ENCODE results near the gene SYNDIG1. TPM values are rescaled to one million over a fixed set of nuclear protein-coding genes. Genes with fewer than 3 reads are reported as not detected.

Gene SYNDIG1
- total RNA-seq, 1 experiment from 2014 or later, result not detected

GRCh38 chr20:24617080-24617432 is 147.6 kb downstream of the SYNDIG1 start:
- Histone ChIP-seq H3K9me3 (no peaks in the 10 kb centered on the region), H3K4me3 (ENCODE audit: low read depth, low read length) (no peak overlapping the region), H3K4me1 (no peaks in the 10 kb centered on the region), H3K36me3 (ENCODE audit: control insufficient read depth, insufficient read depth, low read length) (no peaks in the 10 kb centered on the region), H3K27me3 (replicated peaks; ENCODE audit: control insufficient read depth, insufficient read depth, low read length) (peaks cover 2% of the 10 kb centered on the region)
- no peak overlapping the region for H3K4me3 Mint-ChIP-seq (ENCODE audit: unreplicated experiment)
- no peak for DNase-seq
- H3K27me3 Mint-ChIP-seq (ENCODE audit: insufficient read depth, unreplicated experiment), result peaks cover 26% of the 10 kb centered on the region
- CTCF ChIA-PET, result no interaction called here
- no peaks in the 10 kb centered on the region for H3K4me1 Mint-ChIP-seq (ENCODE audit: low read depth, unreplicated experiment)
- H3K27ac Mint-ChIP-seq (ENCODE audit: unreplicated experiment), result no peak overlapping the region
- intact Hi-C loops (cut with micrococcal nuclease; ENCODE audit: unreplicated experiment), result no loop called here
- no peaks in the 10 kb centered on the region for H3K36me3 Mint-ChIP-seq (ENCODE audit: insufficient read depth, unreplicated experiment)
- no peak for TF ChIP-seq CTCF (IDR thresholded peaks at IDR 0.05; ENCODE audit: insufficient read depth in 1 of 2, low read depth in 1 of 2, low read length in 1 of 2, severe bottlenecking in 1 of 2, unreplicated experiment in 1 of 2)
- POLR2A ChIA-PET, result interaction anchor here (0.6 kb wide), 1 partner anchor 40 kb away, joined by 4 read pairs; no protein-coding TSS in a partner anchor
- no peaks in the 10 kb centered on the region for H3K9me3 Mint-ChIP-seq (ENCODE audit: unreplicated experiment)
- no TSS peak for BruUV-seq (replicated peaks)

GRCh38 chr20:24617757-24618450 is 148.5 kb downstream of the SYNDIG1 start:
- peaks cover 24% of the 10 kb centered on the region for H3K27me3 Mint-ChIP-seq (ENCODE audit: insufficient read depth, unreplicated experiment)
- no peak for DNase-seq
- POLR2A ChIA-PET, result no interaction called here
- no peaks in the 10 kb centered on the region for H3K9me3 Mint-ChIP-seq (ENCODE audit: unreplicated experiment)
- BruUV-seq (replicated peaks), result no TSS peak
- no peaks in the 10 kb centered on the region for H3K4me1 ChIP-seq
- H3K27ac Mint-ChIP-seq (ENCODE audit: unreplicated experiment), result no peak overlapping the region
- intact Hi-C loops (cut with micrococcal nuclease; ENCODE audit: unreplicated experiment), result no loop called here
- H3K4me3 ChIP-seq (ENCODE audit: low read depth, low read length), result no peak overlapping the region
- H3K36me3 Mint-ChIP-seq (ENCODE audit: insufficient read depth, unreplicated experiment), result peaks cover 4% of the 10 kb centered on the region
- H3K4me1 Mint-ChIP-seq (ENCODE audit: low read depth, unreplicated experiment), result no peaks in the 10 kb centered on the region
- H3K27me3 ChIP-seq (replicated peaks; ENCODE audit: control insufficient read depth, insufficient read depth, low read length), result peaks cover 2% of the 10 kb centered on the region
- no peak overlapping the region for H3K4me3 Mint-ChIP-seq (ENCODE audit: unreplicated experiment)
- no peaks in the 10 kb centered on the region for H3K36me3 ChIP-seq (ENCODE audit: control insufficient read depth, insufficient read depth, low read length)
- CTCF ChIA-PET, result no interaction called here
- H3K9me3 ChIP-seq, result no peaks in the 10 kb centered on the region
- TF ChIP-seq CTCF (IDR thresholded peaks at IDR 0.05; ENCODE audit: insufficient read depth in 1 of 2, low read depth in 1 of 2, low read length in 1 of 2, severe bottlenecking in 1 of 2, unreplicated experiment in 1 of 2), result no peak

GRCh38 chr20:24618739-24619138 is 149.3 kb downstream of the SYNDIG1 start:
- ChIA-PET CTCF (no interaction called here), POLR2A (no interaction called here)
- intact Hi-C loops (cut with micrococcal nuclease; ENCODE audit: unreplicated experiment), result no loop called here
- no peak overlapping the region for H3K4me3 Mint-ChIP-seq (ENCODE audit: unreplicated experiment)
- peaks cover 7% of the 10 kb centered on the region for H3K36me3 Mint-ChIP-seq (ENCODE audit: insufficient read depth, unreplicated experiment)
- H3K4me3 ChIP-seq (ENCODE audit: low read depth, low read length), result no peak overlapping the region
- DNase-seq, result no peak
- no TSS peak for BruUV-seq (replicated peaks)
- no peaks in the 10 kb centered on the region for H3K9me3 Mint-ChIP-seq (ENCODE audit: unreplicated experiment)
- no peak overlapping the region for H3K27ac Mint-ChIP-seq (ENCODE audit: unreplicated experiment)
- H3K9me3 ChIP-seq, result no peaks in the 10 kb centered on the region
- no peaks in the 10 kb centered on the region for H3K4me1 Mint-ChIP-seq (ENCODE audit: low read depth, unreplicated experiment)
- H3K27me3 Mint-ChIP-seq (ENCODE audit: insufficient read depth, unreplicated experiment), result peaks cover 24% of the 10 kb centered on the region
- H3K36me3 ChIP-seq (ENCODE audit: control insufficient read depth, insufficient read depth, low read length), result no peaks in the 10 kb centered on the region
- H3K4me1 ChIP-seq, result no peaks in the 10 kb centered on the region
- H3K27me3 ChIP-seq (replicated peaks; ENCODE audit: control insufficient read depth, insufficient read depth, low read length), result peaks cover 2% of the 10 kb centered on the region
- no peak for TF ChIP-seq CTCF (IDR thresholded peaks at IDR 0.05; ENCODE audit: insufficient read depth in 1 of 2, low read depth in 1 of 2, low read length in 1 of 2, severe bottlenecking in 1 of 2, unreplicated experiment in 1 of 2)
